GM18861 (cell line): Measurements from ENCODE around the gene TBCD.

Experiments
- ATAC-seq: cut with Tn5 transposase; IDR thresholded peaks from one replicate; pipeline ENCODE4 v1.9.1; 2021; ENCODE audit not compliant: unreplicated experiment

Gene TBCD

DNA sequence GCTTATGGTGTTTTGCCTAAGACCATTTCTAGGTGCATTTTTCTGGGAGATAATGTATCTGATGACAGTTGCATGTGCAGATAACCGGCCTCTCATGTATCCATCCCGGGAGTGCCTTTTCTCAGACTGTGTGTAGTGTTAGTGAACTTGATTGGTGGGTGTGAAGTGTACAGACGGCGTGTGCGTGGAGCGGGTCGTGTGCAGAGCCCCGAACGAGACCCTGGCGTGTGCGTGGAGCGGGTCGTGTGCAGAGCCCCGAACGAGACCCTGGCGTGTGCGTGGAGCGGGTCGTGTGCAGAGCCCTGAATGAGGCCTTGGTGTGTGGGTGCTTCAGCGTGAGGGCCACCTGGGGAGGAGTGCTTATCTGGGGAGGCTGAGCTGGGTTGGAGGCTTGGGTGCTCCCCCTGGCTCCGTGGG is 116.9 kb downstream of the TBCD start:
- ATAC-seq, result no peak

DNA sequence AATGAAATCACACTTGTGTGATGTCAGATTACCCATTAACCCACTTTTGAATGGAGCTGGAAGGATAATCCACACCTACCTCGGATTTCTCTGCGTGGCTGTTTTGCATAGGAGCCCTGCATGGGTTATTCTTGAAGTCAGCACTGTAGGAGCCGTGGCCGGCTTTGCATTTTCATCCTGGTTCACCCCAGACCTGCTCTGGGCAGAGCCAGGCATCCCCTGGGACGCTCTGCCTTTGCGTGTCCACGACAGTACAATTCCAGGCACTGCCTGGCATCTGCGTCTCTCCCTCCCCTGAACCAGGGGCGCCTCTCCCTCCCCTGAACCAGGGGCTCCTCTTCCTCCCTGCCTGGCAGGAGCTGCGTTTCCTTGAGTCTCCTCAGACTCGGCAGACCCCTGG is 117.7 kb downstream of the TBCD start:
- ATAC-seq, result no peak

- no peak for ATAC-seq
These were observed 118.2 kb downstream of the TBCD start for GRCh38 chr17:82870091-82870491.

DNA sequence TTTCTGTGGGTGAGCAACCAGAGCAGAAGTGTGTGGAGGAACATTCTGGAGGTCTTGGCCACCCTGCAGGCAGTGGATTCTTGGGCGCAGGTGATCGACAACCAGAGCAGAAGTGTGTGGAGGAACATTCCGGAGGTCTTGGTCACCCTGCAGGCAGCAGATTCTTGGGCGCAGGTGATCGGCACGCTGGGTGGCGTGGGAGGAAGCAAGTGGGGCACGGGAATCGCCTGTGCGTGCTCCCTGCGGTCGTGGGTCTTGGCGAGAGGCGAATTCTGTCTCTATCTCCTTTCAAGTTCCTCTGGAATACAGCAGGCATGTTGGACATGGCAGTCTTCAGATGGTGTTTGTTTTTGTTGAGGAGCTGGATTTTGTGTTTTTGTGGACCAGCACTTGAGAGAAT is 118.7 kb downstream of the TBCD start:
- ATAC-seq, result no peak

DNA sequence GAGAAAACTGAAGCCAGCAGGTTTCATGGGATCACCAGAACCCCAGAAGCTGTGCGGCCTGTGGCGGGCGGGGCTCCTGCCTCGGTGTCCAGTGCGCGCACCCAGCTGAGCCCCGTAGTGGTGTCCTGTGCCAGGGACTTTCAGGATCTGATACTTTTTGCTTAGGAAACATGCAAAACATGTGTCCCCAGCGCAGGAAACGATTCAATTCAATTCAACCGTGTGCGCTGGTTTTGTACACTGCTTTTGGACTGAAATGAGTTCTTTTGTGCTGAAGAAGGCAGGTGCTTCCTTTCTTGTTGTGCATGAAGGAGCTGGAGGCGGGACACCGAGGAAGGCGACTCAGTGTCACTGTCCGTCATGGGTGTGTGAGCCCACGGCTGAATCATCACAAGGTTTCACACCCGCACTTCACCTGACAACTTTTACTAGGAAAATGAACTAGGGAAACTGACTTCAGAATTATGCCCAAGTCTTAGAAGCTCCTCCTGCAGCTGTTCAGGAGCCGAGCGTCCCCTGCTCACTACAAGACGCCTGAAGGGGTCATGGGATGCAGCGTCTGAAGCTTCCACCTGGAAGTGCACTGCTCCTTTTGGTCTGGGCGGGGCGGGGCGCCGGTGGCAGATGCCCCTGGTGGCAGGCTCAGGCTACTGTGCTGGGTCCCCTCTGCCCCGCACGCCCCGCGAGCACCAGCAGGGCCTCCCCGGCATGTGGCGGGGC is 119.4 kb downstream of the TBCD start:
- ATAC-seq, result peak; percentile 61

DNA sequence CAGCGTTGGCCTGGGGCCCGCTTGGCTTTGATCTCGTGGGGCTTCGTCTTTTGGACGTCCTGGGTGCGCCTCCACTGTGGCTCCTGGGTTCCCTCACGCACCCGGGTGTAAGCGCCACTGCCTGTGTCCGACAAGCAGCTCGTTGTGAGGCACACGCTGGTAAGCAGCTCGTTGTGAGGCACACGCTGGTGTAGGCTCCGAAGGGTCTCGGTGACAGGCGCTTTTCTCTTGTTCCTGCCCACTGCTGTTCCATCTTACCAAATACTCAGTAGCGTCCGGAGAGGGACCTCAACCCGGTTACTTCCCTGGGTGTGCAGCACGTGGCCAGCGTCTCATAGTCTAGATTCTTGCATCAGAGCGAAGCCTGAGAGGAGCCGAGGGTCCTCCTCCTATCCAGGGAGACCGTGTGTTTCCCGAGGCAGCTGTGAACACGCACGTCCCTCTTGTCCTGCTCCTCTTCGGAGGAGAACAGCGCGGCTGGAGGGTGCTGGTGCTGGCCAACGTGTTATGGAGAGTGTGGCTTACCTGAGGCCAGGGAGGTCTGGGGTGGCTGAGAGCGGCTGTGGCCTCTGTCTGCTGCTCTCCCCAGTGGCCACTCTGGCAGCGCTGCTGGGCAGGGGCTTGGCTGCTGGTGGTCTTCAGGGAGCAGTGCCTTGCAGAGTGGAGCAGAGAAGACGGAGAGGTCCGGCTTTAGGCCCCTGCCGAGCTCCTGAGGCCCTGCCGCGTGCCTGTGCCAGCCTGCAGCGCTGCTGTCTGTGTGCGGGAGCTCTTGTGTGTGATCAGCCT is 120.1 kb downstream of the TBCD start:
- no peak for ATAC-seq

- ATAC-seq, result no peak
These were observed 121.0 kb downstream of the TBCD start for GRCh38 chr17:82872591-82873520.

DNA sequence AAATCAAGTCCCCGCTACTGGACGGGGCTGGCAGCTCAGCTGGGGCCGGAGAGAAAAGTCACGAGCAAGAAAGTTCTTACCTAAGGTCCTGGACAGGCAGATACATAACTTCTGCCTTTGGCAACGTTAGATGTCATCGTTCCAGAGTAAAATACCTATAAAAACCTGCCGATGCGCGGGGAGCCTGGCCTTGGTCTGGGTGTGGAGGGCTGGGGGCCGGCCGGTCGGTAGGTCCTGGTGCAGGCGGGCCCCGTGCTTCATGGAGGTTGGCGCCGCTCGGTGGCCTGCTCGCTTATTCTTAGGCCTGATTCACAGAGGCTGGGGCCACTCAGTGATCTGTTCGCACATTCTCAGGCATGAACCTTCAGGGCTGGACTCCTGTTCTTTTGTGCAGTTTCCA is 121.7 kb downstream of the TBCD start:
- no peak for ATAC-seq

DNA sequence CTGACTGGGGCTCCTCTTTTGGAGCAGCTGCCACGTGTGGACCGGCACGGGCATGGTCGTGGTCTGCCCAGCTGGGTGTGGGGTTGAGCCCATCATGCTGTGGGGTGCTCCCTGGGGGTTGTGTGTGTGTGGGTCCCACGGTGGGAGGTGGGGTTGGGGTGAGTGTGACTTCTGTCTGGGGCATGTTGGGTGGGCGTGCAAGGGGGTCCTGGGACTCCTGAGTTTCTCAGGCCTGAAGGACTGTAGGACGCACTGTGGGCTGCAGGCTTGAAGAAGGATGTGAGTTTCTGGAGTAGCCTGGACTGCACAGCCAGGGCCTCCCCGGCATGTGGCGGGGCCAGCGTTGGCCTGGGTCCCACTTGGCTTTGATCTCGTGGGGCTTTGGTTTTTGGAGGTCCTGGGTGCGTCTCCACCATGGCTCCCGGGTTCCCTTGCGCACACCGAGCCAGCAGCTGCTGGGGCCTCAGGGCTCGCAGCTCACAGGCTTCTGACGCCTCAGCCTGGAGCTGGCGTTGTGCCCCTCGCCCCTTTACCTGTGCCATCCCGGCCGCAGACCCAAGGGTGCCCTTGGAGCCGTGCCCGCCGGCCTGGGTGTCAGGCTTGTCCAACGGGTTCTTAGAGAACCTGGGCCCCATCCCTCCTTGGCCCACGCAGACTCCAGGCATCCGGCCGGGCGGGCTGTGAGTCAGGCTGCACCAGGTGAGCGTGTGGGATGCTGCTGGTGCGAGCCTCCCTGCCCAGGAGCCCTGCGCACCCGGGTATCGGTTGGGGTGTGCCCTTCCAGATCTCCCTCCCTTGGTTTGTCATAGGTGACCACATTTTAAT is 122.4 kb downstream of the TBCD start:
- no peak for ATAC-seq

DNA sequence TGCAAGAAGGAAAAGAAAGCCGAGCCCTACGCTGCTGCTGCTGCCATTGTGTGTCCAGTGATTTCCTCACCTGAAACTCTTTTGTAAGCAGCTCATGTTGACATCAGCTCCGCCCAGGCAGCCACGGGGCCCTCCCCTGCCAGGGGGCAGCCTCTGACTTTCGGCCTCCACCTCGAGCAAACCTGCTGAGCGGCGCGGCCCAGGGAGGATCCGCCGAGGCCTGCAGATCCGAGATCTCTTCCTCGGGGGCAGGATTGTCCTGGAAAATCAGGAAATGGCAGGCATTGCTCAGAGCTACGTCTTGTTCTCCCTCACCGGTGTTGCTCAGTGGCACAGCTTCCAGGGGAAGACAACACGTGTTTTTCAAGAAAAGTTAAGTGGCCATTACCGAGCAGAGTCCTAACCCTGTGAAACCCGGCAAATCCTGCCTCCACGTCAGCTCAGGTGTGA is 123.6 kb downstream of the TBCD start:
- ATAC-seq, result no peak

DNA sequence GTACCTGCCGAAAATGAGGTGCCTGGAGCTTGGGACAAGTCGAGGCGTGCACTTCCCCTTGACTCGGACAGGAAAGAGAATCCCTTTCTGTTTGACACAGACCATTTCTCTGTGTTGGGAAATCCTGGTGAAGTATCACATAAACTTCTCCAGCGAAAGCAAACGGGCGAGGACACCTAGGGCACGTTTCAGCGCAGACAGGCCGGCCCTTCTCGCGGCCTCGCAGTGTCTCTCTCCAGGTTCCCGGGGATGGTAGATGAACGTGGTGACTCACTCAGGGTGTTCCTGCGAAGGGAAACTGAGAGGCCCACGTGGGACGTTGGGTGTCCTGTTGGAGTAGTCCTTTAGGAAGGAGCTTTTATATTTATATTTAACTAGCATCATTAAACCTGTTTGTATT is 124.3 kb downstream of the TBCD start:
- no peak for ATAC-seq

GRCh38 chr17:82876602-82877379 is 124.9 kb downstream of the TBCD start:
- no peak for ATAC-seq

DNA sequence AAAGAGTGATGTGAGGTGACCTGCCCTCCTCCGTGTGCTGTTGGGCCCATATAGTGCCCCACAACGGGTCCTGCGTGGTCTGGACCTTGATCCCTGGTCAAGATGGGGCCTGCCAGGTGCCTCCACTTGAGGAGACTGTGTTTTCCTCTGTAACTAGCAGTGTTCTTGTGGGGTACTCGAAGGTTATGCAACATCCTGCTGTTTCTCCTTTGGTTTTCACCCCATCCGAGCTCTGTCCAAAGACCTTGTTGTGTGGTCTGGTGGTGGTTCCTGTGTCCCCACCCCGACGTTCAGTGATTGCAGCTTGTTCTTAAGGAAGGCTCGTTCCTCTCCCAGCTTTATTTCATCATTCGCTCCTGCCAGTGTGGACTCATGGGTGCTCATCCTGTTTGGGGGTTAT is 126.7 kb downstream of the TBCD start:
- no peak for ATAC-seq

GRCh38 chr17:82879241-82879640 is 127.4 kb downstream of the TBCD start:
- ATAC-seq, result no peak

DNA sequence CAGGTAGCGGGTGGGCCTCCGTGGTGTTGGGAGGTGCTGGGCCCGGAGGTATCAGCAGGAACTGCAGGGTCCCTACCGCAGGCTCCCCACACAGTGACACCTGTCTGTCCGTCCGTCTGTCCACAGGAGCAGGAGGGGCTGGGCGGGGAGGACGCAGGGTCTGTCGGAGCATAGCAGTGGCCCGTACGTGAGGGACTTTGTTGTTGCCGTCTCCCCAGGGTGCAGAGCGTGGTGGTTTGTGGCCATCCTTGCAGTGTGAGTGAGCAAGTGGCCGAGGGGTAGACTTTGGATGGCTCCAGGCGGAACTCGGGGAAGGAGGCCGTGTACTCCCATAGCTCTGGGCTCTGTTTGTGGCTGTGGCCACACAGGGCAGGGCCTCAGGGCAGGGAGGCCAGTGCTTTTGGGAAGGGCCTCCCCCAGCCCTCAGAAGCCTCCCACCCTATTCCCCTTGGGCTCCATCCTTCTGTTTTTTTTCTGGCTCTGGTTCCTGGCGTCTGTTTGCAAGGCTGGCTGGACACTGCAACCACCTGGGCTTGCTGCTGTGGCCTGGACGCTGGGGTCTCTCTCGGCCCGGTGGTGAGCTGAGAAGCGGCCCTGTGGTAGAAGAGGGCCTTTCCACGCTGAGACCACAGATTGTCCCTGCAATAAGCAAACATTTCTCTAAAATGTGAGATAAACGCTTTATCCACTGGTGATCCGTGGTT is 128.9 kb downstream of the TBCD start:
- ATAC-seq, result no peak

GRCh38 chr17:82881324-82881823 is 129.5 kb downstream of the TBCD start:
- ATAC-seq, result no peak

- no peak for ATAC-seq
These were observed 130.2 kb downstream of the TBCD start for GRCh38 chr17:82881900-82882714.
